ENCODE data around the gene CUL5.

CUL5 gene

DNA sequence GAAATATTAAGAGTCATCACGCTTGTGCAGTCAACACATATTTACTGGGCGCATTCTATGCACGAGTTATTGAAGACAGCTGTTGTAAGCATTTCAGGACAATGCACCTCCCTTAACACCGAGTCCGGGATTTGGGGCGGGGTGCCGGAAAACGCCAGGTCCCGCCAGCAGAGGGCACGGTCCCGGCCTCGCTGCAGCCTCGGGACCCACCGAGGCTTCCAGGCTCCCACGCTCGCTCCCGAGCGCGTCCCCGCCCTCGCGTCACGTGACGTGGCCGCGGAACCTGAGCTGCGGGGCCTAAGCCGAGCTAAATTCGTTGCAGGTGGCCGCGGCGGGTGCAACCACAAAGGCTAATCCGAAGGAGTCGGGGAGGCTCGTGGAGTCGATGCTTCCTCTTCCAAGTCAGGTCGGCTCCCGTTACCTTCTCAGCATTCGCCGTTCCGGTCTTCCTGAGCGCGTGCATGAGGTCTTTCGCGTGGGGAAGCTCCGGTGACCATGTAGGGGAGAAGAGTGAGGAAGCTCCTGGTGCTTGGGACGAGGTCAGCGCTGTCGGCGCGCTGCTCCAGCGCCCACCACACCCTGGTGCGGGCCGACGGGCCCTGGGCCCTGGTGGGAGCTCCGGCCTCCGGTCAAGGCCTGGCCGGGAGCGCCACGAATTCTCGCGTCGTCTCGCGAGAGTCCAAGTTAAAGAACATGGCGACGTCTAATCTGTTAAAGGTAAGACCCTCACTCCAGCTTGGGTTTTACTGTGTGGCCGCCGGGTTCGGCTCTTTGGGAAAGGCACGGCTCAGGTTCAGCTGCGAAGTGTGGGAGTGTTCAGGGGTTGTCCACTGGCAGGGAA lies at the start of gene CUL5:
Gene CUL5, plus strand, starts transcription at position 243 of the 841 bp plus-strand sequence. Its CDS starts 451 bp downstream, at position 694.
- H3K27ac ChIP-seq = peak within 1 kb of the TSS; percentile 99
- peak; percentile 99 for TF ChIP-seq ZFX (IDR thresholded peaks at IDR 0.05)
- TF ChIP-seq, protein P1, sequence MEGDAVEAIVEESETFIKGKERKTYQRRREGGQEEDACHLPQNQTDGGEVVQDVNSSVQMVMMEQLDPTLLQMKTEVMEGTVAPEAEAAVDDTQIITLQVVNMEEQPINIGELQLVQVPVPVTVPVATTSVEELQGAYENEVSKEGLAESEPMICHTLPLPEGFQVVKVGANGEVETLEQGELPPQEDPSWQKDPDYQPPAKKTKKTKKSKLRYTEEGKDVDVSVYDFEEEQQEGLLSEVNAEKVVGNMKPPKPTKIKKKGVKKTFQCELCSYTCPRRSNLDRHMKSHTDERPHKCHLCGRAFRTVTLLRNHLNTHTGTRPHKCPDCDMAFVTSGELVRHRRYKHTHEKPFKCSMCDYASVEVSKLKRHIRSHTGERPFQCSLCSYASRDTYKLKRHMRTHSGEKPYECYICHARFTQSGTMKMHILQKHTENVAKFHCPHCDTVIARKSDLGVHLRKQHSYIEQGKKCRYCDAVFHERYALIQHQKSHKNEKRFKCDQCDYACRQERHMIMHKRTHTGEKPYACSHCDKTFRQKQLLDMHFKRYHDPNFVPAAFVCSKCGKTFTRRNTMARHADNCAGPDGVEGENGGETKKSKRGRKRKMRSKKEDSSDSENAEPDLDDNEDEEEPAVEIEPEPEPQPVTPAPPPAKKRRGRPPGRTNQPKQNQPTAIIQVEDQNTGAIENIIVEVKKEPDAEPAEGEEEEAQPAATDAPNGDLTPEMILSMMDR (conservative IDR thresholded peaks at IDR 0.05) = peak; percentile 98

DNA sequence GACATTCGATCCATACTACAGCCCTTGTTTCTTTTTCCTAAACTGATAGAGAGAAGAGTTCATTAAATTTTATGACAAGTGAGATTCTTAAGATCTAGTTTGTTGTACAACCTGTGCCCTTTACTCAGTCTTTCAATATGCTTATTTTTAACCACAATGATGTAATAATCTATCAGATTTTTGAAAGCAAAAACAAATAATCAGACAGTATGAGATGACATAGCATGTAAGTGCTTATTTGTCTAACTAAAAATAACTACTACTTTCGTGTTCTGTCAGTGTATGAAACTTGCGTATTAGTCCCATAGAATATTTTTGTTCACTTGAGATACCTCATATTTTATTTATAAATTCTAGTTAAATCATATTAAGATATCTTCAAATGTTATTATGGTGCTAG lies 47.2 kb upstream of the CUL5 start:
- H3K27ac ChIP-seq = no peak overlapping the region
- TF ChIP-seq, protein P1 (conservative IDR thresholded peaks at IDR 0.05) = no peak

DNA sequence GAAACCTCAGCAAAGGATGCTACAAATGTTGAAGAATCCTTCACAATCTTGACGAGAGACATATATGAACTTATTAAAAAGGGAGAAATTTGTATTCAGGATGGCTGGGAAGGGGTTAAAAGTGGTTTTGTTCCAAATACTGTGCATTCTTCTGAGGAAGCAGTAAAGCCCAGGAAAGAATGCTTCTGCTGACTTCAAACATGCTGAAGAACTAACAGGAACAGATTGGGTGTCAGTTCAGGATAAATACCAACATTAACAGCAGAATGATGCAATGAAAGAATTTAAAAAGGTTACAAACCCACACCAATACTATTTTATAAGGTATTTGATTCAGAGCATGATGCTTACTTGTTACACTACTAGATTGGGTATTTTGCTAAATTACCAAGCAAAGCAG lies 46.5 kb upstream of the CUL5 start:
- TF ChIP-seq, protein P1 (conservative IDR thresholded peaks at IDR 0.05) = no peak
- no peak for TF ChIP-seq ZFX (IDR thresholded peaks at IDR 0.05)
- no peak overlapping the region for H3K27ac ChIP-seq

DNA sequence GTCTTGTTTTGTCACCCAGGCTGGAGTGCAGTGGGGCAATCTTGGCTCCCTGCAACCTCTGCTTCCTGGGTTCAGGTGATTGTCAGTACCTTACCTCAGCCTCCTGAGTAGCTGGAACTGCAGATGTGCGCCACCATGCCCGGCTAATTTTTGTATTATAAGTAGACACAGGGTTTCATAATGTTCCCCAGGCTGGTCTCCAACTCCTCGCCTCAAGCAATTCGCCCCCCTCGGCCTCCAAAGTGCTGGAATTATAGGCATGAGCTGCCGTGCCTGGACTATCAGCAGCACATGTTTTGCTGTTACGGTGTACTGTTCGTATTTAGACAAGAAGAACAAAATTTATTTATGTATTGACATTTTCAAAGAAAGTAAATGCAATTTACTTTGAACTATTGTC lies 45.6 kb upstream of the CUL5 start:
- H3K27ac ChIP-seq = no peak overlapping the region
- no peak for TF ChIP-seq ZFX (IDR thresholded peaks at IDR 0.05)
- TF ChIP-seq, protein P1 (conservative IDR thresholded peaks at IDR 0.05) = no peak

DNA sequence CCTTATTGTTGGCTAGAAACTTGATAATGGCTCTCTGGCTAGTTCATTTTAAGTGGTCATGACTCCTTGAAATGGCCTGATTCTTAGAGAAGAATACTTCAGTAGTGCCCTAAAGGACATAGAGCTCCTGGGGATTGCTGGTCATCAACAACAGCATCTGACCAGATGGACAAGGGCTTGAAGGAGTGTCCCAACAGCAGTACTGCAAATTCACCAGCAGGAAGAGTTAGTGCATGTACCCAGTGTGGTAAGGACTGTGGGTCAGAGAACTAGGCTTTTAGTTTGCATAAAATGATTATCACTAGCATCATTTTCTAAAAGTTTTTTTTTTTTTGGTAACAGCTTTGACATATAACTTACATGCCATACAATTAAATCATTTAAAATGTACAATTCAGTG lies 39.5 kb upstream of the CUL5 start:
- TF ChIP-seq, protein P1 (conservative IDR thresholded peaks at IDR 0.05) = no peak; the same call in 1 of the 2 replicates
- TF ChIP-seq ZFX (IDR thresholded peaks at IDR 0.05) = no peak
- H3K27ac ChIP-seq = no peak overlapping the region

DNA sequence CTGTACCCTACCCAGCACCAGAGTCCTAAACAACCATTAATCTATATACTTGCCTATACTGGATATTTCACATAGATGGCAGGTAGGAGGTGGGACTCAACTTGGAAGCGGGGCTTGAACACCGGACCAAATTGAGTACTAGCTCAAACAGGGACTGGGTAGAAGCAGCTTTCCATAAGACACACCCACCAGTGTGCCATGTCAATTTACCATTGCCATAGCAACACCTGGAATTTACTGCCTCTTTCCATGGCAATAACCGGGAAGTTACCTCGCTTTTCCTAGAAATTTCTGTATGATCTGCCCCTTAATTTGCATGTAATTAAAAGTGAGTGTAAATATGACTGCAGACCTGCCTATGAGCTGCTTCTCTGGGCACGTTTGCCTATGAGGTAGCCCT lies 38.6 kb upstream of the CUL5 start:
- no peak overlapping the region for H3K27ac ChIP-seq
- TF ChIP-seq, protein P1 (conservative IDR thresholded peaks at IDR 0.05) = no peak
- TF ChIP-seq ZFX (IDR thresholded peaks at IDR 0.05) = no peak

DNA sequence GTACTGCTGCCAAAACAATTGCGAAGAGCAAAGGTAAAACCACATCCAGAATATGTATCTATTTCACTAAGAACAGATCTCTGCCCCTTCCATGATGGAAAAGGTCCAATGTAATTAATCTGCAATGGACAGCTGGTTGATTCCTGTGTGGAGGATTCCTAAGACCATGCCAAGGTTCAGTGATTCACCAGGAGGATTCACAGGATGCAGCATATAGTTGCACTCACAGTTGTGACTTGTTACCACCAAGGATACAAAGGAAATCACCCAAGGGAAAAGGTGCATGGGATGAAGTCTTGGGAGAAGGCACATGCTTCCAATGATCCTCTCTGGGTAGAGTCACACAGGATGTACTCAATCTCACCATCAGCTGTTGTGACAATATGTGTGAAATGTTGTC lies 35.1 kb upstream of the CUL5 start:
- H3K27ac ChIP-seq = no peak overlapping the region
- TF ChIP-seq ZFX (IDR thresholded peaks at IDR 0.05) = no peak
- TF ChIP-seq, protein P1 (conservative IDR thresholded peaks at IDR 0.05) = no peak
